ENCODE measurements around the gene CFAP54. TPM values are rescaled to one million over a fixed set of nuclear protein-coding genes. Genes with fewer than 3 reads are reported as not detected.
A peak's percentile ranks its signal among the peaks of the same experiment; 100 is the strongest.
"Not testable (repeated sequence)": the region's sequence is repeated elsewhere in the genome, so short reads cannot be mapped to it uniquely, and the experiment has no call there.

Gene CFAP54
- total RNA-seq, 1 donor from 2014 or later = 0.34 TPM

- Mint-ChIP-seq H3K4me3 (no peak overlapping the region), H3K4me1 (ENCODE audit: low read depth) (peaks cover 53% of the 10 kb centered on the region), H3K36me3 (ENCODE audit: low read depth) (no peaks in the 10 kb centered on the region), H3K27me3 (ENCODE audit: insufficient read depth) (peaks cover 34% of the 10 kb centered on the region), H3K9me3 (no peaks in the 10 kb centered on the region), H3K27ac (no peak overlapping the region)
- no peak for DNase-seq (ENCODE audit: low spot score)
- intact Hi-C loops (cut with micrococcal nuclease) = loop anchor here (5.0 kb wide), 2 partner anchors 420 to 440 kb away; partner anchors contain the start of gene NEDD1
These were observed 2.4 kb upstream of the CFAP54 start for GRCh38 chr12:96486751-96487613.

- Mint-ChIP-seq H3K9me3 (no peaks in the 10 kb centered on the region), H3K4me3 (no peak overlapping the region), H3K4me1 (ENCODE audit: low read depth) (peaks cover 53% of the 10 kb centered on the region), H3K27ac (no peak overlapping the region), H3K36me3 (ENCODE audit: low read depth) (no peaks in the 10 kb centered on the region), H3K27me3 (ENCODE audit: insufficient read depth) (peaks cover 29% of the 10 kb centered on the region)
- DNase-seq (ENCODE audit: low spot score) = no peak
- intact Hi-C loops (cut with micrococcal nuclease) = loop anchor here (2.0 to 5.0 kb wide), 4 partner anchors 311 to 629 kb away; partner anchors contain the start of genes NEDD1 and SNRPF
These were observed 1.7 kb upstream of the CFAP54 start for GRCh38 chr12:96487634-96488033.

GRCh38 chr12:96493106-96493505, 3.7 kb downstream of the CFAP54 start:
- H3K27me3 Mint-ChIP-seq (ENCODE audit: insufficient read depth) = peaks cover 22% of the 10 kb centered on the region

GRCh38 chr12:96494154-96494553, 4.8 kb downstream of the CFAP54 start:
- intact Hi-C loops (cut with micrococcal nuclease); H3K9me3 Mint-ChIP-seq; DNase-seq (ENCODE audit: low spot score); H3K27ac Mint-ChIP-seq; H3K4me3 Mint-ChIP-seq; H3K36me3 Mint-ChIP-seq (ENCODE audit: low read depth): not testable (repeated sequence)
- peaks cover 14% of the 10 kb centered on the region for H3K27me3 Mint-ChIP-seq (ENCODE audit: insufficient read depth)
- peaks cover 33% of the 10 kb centered on the region for H3K4me1 Mint-ChIP-seq (ENCODE audit: low read depth)

More at GRCh38 chr12:96493106-96493505, 3.7 kb downstream of the CFAP54 start:
- intact Hi-C loops (cut with micrococcal nuclease) = no loop called here
- Mint-ChIP-seq H3K9me3 (peaks cover 5% of the 10 kb centered on the region), H3K4me1 (ENCODE audit: low read depth) (peaks cover 36% of the 10 kb centered on the region), H3K27ac (no peak overlapping the region), H3K36me3 (ENCODE audit: low read depth) (peaks cover 4% of the 10 kb centered on the region), H3K4me3 (no peak overlapping the region)
- no peak for DNase-seq (ENCODE audit: low spot score)

- H3K27me3 Mint-ChIP-seq (ENCODE audit: insufficient read depth) = peaks cover 7% of the 10 kb centered on the region
- no peak overlapping the region for H3K4me3 Mint-ChIP-seq
- intact Hi-C loops (cut with micrococcal nuclease) = no loop called here
- peaks cover 6% of the 10 kb centered on the region for H3K36me3 Mint-ChIP-seq (ENCODE audit: low read depth)
- H3K27ac Mint-ChIP-seq = no peak overlapping the region
- peaks cover 27% of the 10 kb centered on the region for H3K4me1 Mint-ChIP-seq (ENCODE audit: low read depth)
- DNase-seq (ENCODE audit: low spot score) = no peak
- H3K9me3 Mint-ChIP-seq = peaks cover 8% of the 10 kb centered on the region
These were observed 5.8 kb downstream of the CFAP54 start for GRCh38 chr12:96495155-96495554.

- Mint-ChIP-seq H3K27me3 (ENCODE audit: insufficient read depth) (peaks cover 3% of the 10 kb centered on the region), H3K4me3 (no peak overlapping the region), H3K4me1 (ENCODE audit: low read depth) (peaks cover 32% of the 10 kb centered on the region), H3K9me3 (peaks cover 10% of the 10 kb centered on the region), H3K36me3 (ENCODE audit: low read depth) (peaks cover 6% of the 10 kb centered on the region), H3K27ac (no peak overlapping the region)
- no peak for DNase-seq (ENCODE audit: low spot score)
- intact Hi-C loops (cut with micrococcal nuclease) = no loop called here
These were observed 6.6 kb downstream of the CFAP54 start for GRCh38 chr12:96495841-96496545.

GRCh38 chr12:96496944-96497343, 7.6 kb downstream of the CFAP54 start:
- DNase-seq (ENCODE audit: low spot score) = no peak
- H3K27ac Mint-ChIP-seq = no peak overlapping the region
- H3K36me3 Mint-ChIP-seq (ENCODE audit: low read depth) = peaks cover 9% of the 10 kb centered on the region
- H3K9me3 Mint-ChIP-seq = peaks cover 10% of the 10 kb centered on the region
- no peak overlapping the region for H3K4me3 Mint-ChIP-seq
- H3K27me3 Mint-ChIP-seq (ENCODE audit: insufficient read depth) = no peaks in the 10 kb centered on the region
- intact Hi-C loops (cut with micrococcal nuclease) = no loop called here
- H3K4me1 Mint-ChIP-seq (ENCODE audit: low read depth) = peaks cover 42% of the 10 kb centered on the region

GRCh38 chr12:96497855-96498254, 8.5 kb downstream of the CFAP54 start:
- no peak for DNase-seq (ENCODE audit: low spot score)
- Mint-ChIP-seq H3K4me3 (no peak overlapping the region), H3K4me1 (ENCODE audit: low read depth) (peaks cover 51% of the 10 kb centered on the region), H3K36me3 (ENCODE audit: low read depth) (peaks cover 9% of the 10 kb centered on the region), H3K9me3 (peaks cover 10% of the 10 kb centered on the region), H3K27ac (no peak overlapping the region), H3K27me3 (ENCODE audit: insufficient read depth) (no peaks in the 10 kb centered on the region)
- intact Hi-C loops (cut with micrococcal nuclease) = no loop called here

- peak overlapping the region; percentile 83 for H3K27ac Mint-ChIP-seq
- peaks cover 1% of the 10 kb centered on the region for H3K27me3 Mint-ChIP-seq (ENCODE audit: insufficient read depth)
- H3K36me3 Mint-ChIP-seq (ENCODE audit: low read depth) = peaks cover 9% of the 10 kb centered on the region
- no peak for DNase-seq (ENCODE audit: low spot score)
- intact Hi-C loops (cut with micrococcal nuclease) = loop anchor here (1.0 to 5.0 kb wide), 3 partner anchors 11 to 98 kb away; partner anchors contain the start of genes CDK17 and CFAP54
- H3K9me3 Mint-ChIP-seq = peaks cover 10% of the 10 kb centered on the region
- H3K4me3 Mint-ChIP-seq = no peak overlapping the region
- H3K4me1 Mint-ChIP-seq (ENCODE audit: low read depth) = peaks cover 59% of the 10 kb centered on the region
These were observed 11.3 kb downstream of the CFAP54 start for GRCh38 chr12:96500693-96501092.

GRCh38 chr12:96501133-96501761, 11.9 kb downstream of the CFAP54 start:
- H3K4me3 Mint-ChIP-seq = peak overlapping the region; percentile 61
- DNase-seq (ENCODE audit: low spot score) = peak; percentile 33
- peak overlapping the region; percentile 83 for H3K27ac Mint-ChIP-seq
- H3K36me3 Mint-ChIP-seq (ENCODE audit: low read depth) = peaks cover 9% of the 10 kb centered on the region
- H3K4me1 Mint-ChIP-seq (ENCODE audit: low read depth) = peaks cover 59% of the 10 kb centered on the region
- intact Hi-C loops (cut with micrococcal nuclease) = loop anchor here (1.0 to 5.0 kb wide), 3 partner anchors 12 to 99 kb away; partner anchors contain the start of genes CDK17 and CFAP54
- H3K27me3 Mint-ChIP-seq (ENCODE audit: insufficient read depth) = peaks cover 4% of the 10 kb centered on the region
- peaks cover 10% of the 10 kb centered on the region for H3K9me3 Mint-ChIP-seq

- Mint-ChIP-seq H3K27ac (peak overlapping the region; percentile 83), H3K4me3 (peak overlapping the region; percentile 2), H3K9me3 (peaks cover 10% of the 10 kb centered on the region), H3K36me3 (ENCODE audit: low read depth) (peaks cover 9% of the 10 kb centered on the region), H3K4me1 (ENCODE audit: low read depth) (peaks cover 52% of the 10 kb centered on the region), H3K27me3 (ENCODE audit: insufficient read depth) (peaks cover 4% of the 10 kb centered on the region)
- intact Hi-C loops (cut with micrococcal nuclease) = loop anchor here (1.0 to 5.0 kb wide), 4 partner anchors 13 to 100 kb away; partner anchors contain the start of genes CDK17 and CFAP54
- DNase-seq (ENCODE audit: low spot score) = no peak
These were observed 12.5 kb downstream of the CFAP54 start for GRCh38 chr12:96501908-96502307.

- Mint-ChIP-seq H3K4me1 (ENCODE audit: low read depth) (peaks cover 47% of the 10 kb centered on the region), H3K9me3 (peaks cover 10% of the 10 kb centered on the region), H3K27me3 (ENCODE audit: insufficient read depth) (peaks cover 4% of the 10 kb centered on the region), H3K36me3 (ENCODE audit: low read depth) (peaks cover 9% of the 10 kb centered on the region), H3K27ac (peak overlapping the region; percentile 86), H3K4me3 (peak overlapping the region; percentile 56)
- intact Hi-C loops (cut with micrococcal nuclease) = loop anchor here (1.0 to 5.0 kb wide), 2 partner anchors 14 to 100 kb away; partner anchors contain the start of gene CDK17
- DNase-seq (ENCODE audit: low spot score) = no peak
These were observed 13.1 kb downstream of the CFAP54 start for GRCh38 chr12:96502477-96502876.

All from activated T-helper 1 cell treated with anti-CD3 and anti-CD28 coated beads, Interleukin-12 subunit alpha, Interleukin-12 subunit beta, Interleukin-2, Interleukin-4 antibody, amounts not matched to agents 30 ng/mL and 10 ng/mL and 1 ng/mL, durations not matched to agents 14 hours and 24 hours and 36 hours (primary cell).